HepG2 (cell line): ENCODE measurements around the gene TCF20. TPM values are rescaled to one million over a fixed set of nuclear protein-coding genes. Genes with fewer than 3 reads are reported as not detected.

Source experiments
- ATAC-seq: fragments of 200-7000 bp; cut with Tn5 transposase; 3 replicates; pipeline ENCODE4 v1.9.1; 2020; ENCODE audit warnings: mild to moderate bottlenecking, moderate library complexity
- BruUV-seq: library from RNA; stranded (reverse); fragments of 400-500 nt; replicated peaks from 2 replicates; lab custom pipeline; 2021; lab: Mats Ljungman, UMichigan
- CTCF ChIA-PET: fragments of 300-600 bp; formaldehyde crosslinking; extraction: SDS; loops from one replicate; lab custom pipeline; 2021; ENCODE audit warnings: low total read pairs, inconsistent platforms, low intra/inter-chr PET ratio; lab: Yijun Ruan, JAX
- POLR2A ChIA-PET: fragments of 350-600 bp; sonication (Branson Sonifier 250); formaldehyde crosslinking; loops from one replicate; lab custom pipeline; 2020; ENCODE audit warnings: antibody characterized with exemption, inconsistent platforms; lab: Yijun Ruan, JAX
- DNase-seq: peaks from one replicate; pipeline ENCODE4 v3.0.0-alpha.2; 2015; ENCODE audit warnings: low spot score
- FAIRE-seq: peaks from 3 replicates; lab custom pipeline; 2011; peaks lifted over from hg19 to GRCh38; lab: Jason Lieb, UNC
- H2AFZ ChIP-seq: one replicate; pipeline ENCODE4 v1.6.1; 2011; ENCODE audit warnings: low read length, inconsistent platforms
- H3K27ac ChIP-seq: fragments of 300-600 bp; 3 replicates; pipeline ENCODE4 v1.8.0; 2011; ENCODE audit warnings: mixed run types, mild to moderate bottlenecking, mixed read lengths, low read length, inconsistent platforms; ENCODE audit not compliant: insufficient read depth; ENCODE audit errors: extremely low read length
- H3K27me3 ChIP-seq, 2 experiments: fragments of 200-600 bp in 1 of 2; 2 replicates in 1 of 2; 3 replicates in 1 of 2; pipeline versions ENCODE4 v1.6.0 to v1.8.0; 2011; ENCODE audit warnings: low read length in 2 of 2, mild to moderate bottlenecking in 2 of 2, moderate library complexity in 2 of 2, inconsistent platforms in 1 of 2; ENCODE audit not compliant: insufficient read depth in 2 of 2, control insufficient read depth in 1 of 2
- H3K36me3 ChIP-seq, 2 experiments: fragments of 200-600 bp in 1 of 2; replicated peaks in 1 of 2; 2 replicates in 1 of 2; 3 replicates in 1 of 2; pipeline versions ENCODE4 v1.5.1 to v1.8.0; 2011; ENCODE audit warnings: low read length in 2 of 2, inconsistent platforms in 1 of 2; ENCODE audit not compliant: insufficient read depth in 2 of 2, control insufficient read depth in 1 of 2
- H3K4me1 ChIP-seq: 2 replicates; pipeline ENCODE4 v1.5.1; 2012; ENCODE audit warnings: low read length, inconsistent platforms; ENCODE audit not compliant: insufficient read depth
- H3K4me2 ChIP-seq: 2 replicates; pipeline ENCODE4 v1.6.0; 2011; ENCODE audit warnings: low read depth, low read length, inconsistent platforms
- H3K4me3 ChIP-seq, 3 experiments: fragments of 200-600 bp in 1 of 3; sonication (generic), shearing (Covaris generic) in 1 of 3; replicated peaks in 1 of 3; 2 replicates each; pipeline ENCODE4 v1.5.1; 2011 to 2016; ENCODE audit warnings: low read length in 3 of 3, inconsistent platforms in 2 of 3, low read depth in 2 of 3, mild to moderate bottlenecking in 2 of 3, control low read depth in 1 of 3, mixed read lengths in 1 of 3; ENCODE audit not compliant: insufficient read depth in 1 of 3
- H3K79me2 ChIP-seq: one replicate; pipeline ENCODE4 v1.6.1; 2011; ENCODE audit warnings: low read length, inconsistent platforms; ENCODE audit not compliant: insufficient read depth
- H3K9ac ChIP-seq: 2 replicates; pipeline ENCODE4 v1.6.0; 2011; ENCODE audit warnings: mild to moderate bottlenecking, low read depth, low read length, inconsistent platforms; ENCODE audit not compliant: insufficient read depth
- H3K9me3 ChIP-seq: 2 replicates; pipeline ENCODE4 v1.5.1; 2012; ENCODE audit warnings: mild to moderate bottlenecking, low read length
- H4K20me1 ChIP-seq: 2 replicates; pipeline ENCODE4 v1.6.0; 2011; ENCODE audit warnings: inconsistent platforms, mild to moderate bottlenecking, low read length, moderate library complexity; ENCODE audit not compliant: insufficient read depth
- AHR ChIP-seq: IDR thresholded peaks from 2 replicates; pipeline ENCODE4 v1.6.1; 2018; ENCODE audit warnings: missing genetic modification reagents, missing compliant biosample characterization
- ARHGAP35 ChIP-seq: sonication (generic); formaldehyde crosslinking; IDR thresholded peaks from 2 replicates; pipeline ENCODE4 v1.9.0; 2022; ENCODE audit warnings: mild to moderate bottlenecking, inconsistent platforms, moderate library complexity, missing genetic modification reagents, borderline replicate concordance
- ARNT2 ChIP-seq: sonication (generic); formaldehyde crosslinking; IDR thresholded peaks from 2 replicates; pipeline ENCODE4 v1.8.0; 2022; ENCODE audit warnings: mild to moderate bottlenecking, low read depth, missing genetic modification reagents, moderate library complexity
- RARA ChIP-seq: IDR thresholded peaks from 2 replicates; pipeline ENCODE4 v1.6.1; 2016; ENCODE audit warnings: missing genetic modification reagents, missing compliant biosample characterization
- SMYD3 ChIP-seq: sonication (generic); formaldehyde crosslinking; IDR thresholded peaks from 2 replicates; pipeline ENCODE4 v1.8.1; 2023; ENCODE audit warnings: mild to moderate bottlenecking, missing genetic modification reagents
- SRSF9 ChIP-seq: fragments of 200-400 bp; formaldehyde crosslinking; IDR thresholded peaks from 2 replicates; pipeline ENCODE4 v1.6.1; 2018; ENCODE audit warnings: borderline replicate concordance, mild to moderate bottlenecking, low read depth, low read length; ENCODE audit not compliant: insufficient read depth, poor library complexity, severe bottlenecking
- YY1 ChIP-seq: IDR thresholded peaks from 2 replicates; pipeline ENCODE4 v1.6.1; 2011; ENCODE audit warnings: low read length, low read depth, moderate library complexity, mild to moderate bottlenecking; ENCODE audit not compliant: insufficient read depth, insufficient replicate concordance
- ZNF343 ChIP-seq: sonication (generic); formaldehyde crosslinking; IDR thresholded peaks from 2 replicates; pipeline ENCODE4 v1.4.0; 2020; ENCODE audit warnings: mild to moderate bottlenecking, missing genetic modification reagents
- ZNF552 ChIP-seq: sonication (generic); formaldehyde crosslinking; IDR thresholded peaks from 2 replicates; pipeline ENCODE4 v1.9.0; 2022; ENCODE audit warnings: missing genetic modification reagents, mild to moderate bottlenecking, borderline replicate concordance
- ZNF629 ChIP-seq: sonication (generic); formaldehyde crosslinking; conservative IDR thresholded peaks from 2 replicates; pipeline ENCODE4 v1.5.0; 2020; ENCODE audit warnings: missing genetic modification reagents
- ZSCAN12 ChIP-seq: sonication (generic); formaldehyde crosslinking; IDR thresholded peaks from 2 replicates; pipeline ENCODE4 v1.9.0; 2021; ENCODE audit warnings: mild to moderate bottlenecking, missing genetic modification reagents
- ZSCAN30 ChIP-seq: sonication (generic); formaldehyde crosslinking; IDR thresholded peaks from 2 replicates; pipeline ENCODE4 v1.5.0; 2020; ENCODE audit warnings: mild to moderate bottlenecking, missing genetic modification reagents
- WGBS: methylation state at CpG from one replicate; pipeline ENCODE4 v1.1.6; 2017; ENCODE audit warnings: low lambda C conversion rate; 5-methylcytosine and 5-hydroxymethylcytosine counted together
- in situ Hi-C: cut with HindIII; loops from 2 replicates; pipeline ENCODE4 v1.10.0; 2017; ENCODE audit warnings: low pct_unique_long_range_greater_than_20kb; ENCODE audit not compliant: extremely low pct_ligation_motif_present
- intact Hi-C: fragments of 100-400 bp; cut with micrococcal nuclease; formaldehyde crosslinking; loops from one replicate; pipeline ENCODE4 v1.10.0; 2022; ENCODE audit not compliant: unreplicated experiment
- polyA plus RNA-seq, 8 experiments: library from polyadenylated mRNA; depleted of rRNA in 3 of 8; stranded (reverse) in 7 of 8; unstranded in 1 of 8; fragments of >200 nt; fragmentation: Illumina TruSeq in 4 of 8; extraction: Trizol in 4 of 8; gene quantifications; 2 replicates each; pipeline versions ENCODE4 v1.2.1 to v1.2.3, GENCODE V29; 2011 to 2016; ENCODE audit warnings: low read depth in 4 of 8, missing spikeins in 1 of 8, mixed read lengths in 1 of 8; ENCODE audit not compliant: insufficient read depth in 1 of 8
- total RNA-seq, 5 experiments: library from RNA; depleted of rRNA; stranded (reverse); fragments of >200 nt; fragmentation: Illumina TruSeq; extraction: Trizol; gene quantifications; 2 replicates each; pipeline ENCODE4 v1.2.3, GENCODE V29; 2016; ENCODE audit warnings: low read depth in 1 of 5
- TF ChIP-seq, protein P1 (sequence below): sonication (generic); formaldehyde crosslinking; IDR thresholded peaks from 2 replicates; pipeline ENCODE4 v1.5.0; 2020; ENCODE audit warnings: mild to moderate bottlenecking, missing genetic modification reagents, borderline replicate concordance
- TF ChIP-seq, protein P2 (sequence below): sonication (generic); formaldehyde crosslinking; IDR thresholded peaks from 2 replicates; pipeline ENCODE4 v1.5.0; 2020; ENCODE audit warnings: mild to moderate bottlenecking, missing genetic modification reagents

TCF20 gene
- total and polyA plus RNA-seq, 2 of the 13 experiments (the other 11 are each of a cell fraction or from before 2014, with no cell fraction given): 12.8 to 23.7 TPM

DNA sequence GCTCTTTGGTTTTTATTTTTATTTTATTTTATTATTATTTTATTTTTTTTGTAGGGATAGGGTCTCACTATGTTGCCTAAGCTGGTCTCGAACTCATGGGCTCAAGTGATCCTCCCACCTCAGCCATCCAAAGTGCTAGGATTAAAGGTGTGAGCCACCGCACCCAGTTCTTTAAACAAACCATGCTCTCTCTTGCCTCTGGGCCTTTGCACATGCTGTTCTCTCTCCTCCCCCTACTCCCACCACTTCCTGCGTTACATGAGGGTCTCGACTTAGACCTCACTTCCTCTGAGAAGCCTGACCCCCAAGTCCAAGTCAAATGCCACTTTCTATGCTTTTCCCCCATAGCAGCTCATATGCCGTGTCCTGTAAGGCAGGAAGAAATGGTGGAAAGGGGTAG lies 15.2 kb upstream of the TCF20 start:
- no TSS peak for BruUV-seq

More for the DNA sequence above, 15.2 kb upstream of the TCF20 start:
- in situ Hi-C loops: no loop called here
- no peak overlapping the region for H2AFZ ChIP-seq
- intact Hi-C loops: no loop called here
- H3K27me3 ChIP-seq: peaks cover 5 to 31% of the 10 kb centered on the region in 2 experiments; a peak in 4 of 5 replicates
- CTCF ChIA-PET: no interaction called here
- no peaks in the 10 kb centered on the region for H3K36me3 ChIP-seq
- no peak overlapping the region for H3K4me3 ChIP-seq
- no peaks in the 10 kb centered on the region for H3K79me2 ChIP-seq
- H3K4me1 ChIP-seq: peaks cover 31% of the 10 kb centered on the region
- FAIRE-seq (no peak), DNase-seq (no peak), ATAC-seq (no peak)
- WGBS: 53% methylated on average over 5 of the region's 5 CpGs
- no peak overlapping the region for H3K9ac ChIP-seq
- no peaks in the 10 kb centered on the region for H4K20me1 ChIP-seq
- H3K9me3 ChIP-seq: no peaks in the 10 kb centered on the region
- TF ChIP-seq SMYD3 (no peak), ZSCAN12 (no peak), ARHGAP35 (CRISPR knock-in tag) (no peak), ZNF343 (CRISPR knock-in tag) (no peak), ZSCAN30 (CRISPR knock-in tag) (no peak), YY1 (no peak), AHR (CRISPR knock-in tag) (no peak), RARA (CRISPR knock-in tag) (no peak), ZNF552 (no peak), ARNT2 (CRISPR knock-in tag) (no peak), SRSF9 (no peak), ZNF629 (CRISPR knock-in tag) (no peak)
- TF ChIP-seq, protein P1, sequence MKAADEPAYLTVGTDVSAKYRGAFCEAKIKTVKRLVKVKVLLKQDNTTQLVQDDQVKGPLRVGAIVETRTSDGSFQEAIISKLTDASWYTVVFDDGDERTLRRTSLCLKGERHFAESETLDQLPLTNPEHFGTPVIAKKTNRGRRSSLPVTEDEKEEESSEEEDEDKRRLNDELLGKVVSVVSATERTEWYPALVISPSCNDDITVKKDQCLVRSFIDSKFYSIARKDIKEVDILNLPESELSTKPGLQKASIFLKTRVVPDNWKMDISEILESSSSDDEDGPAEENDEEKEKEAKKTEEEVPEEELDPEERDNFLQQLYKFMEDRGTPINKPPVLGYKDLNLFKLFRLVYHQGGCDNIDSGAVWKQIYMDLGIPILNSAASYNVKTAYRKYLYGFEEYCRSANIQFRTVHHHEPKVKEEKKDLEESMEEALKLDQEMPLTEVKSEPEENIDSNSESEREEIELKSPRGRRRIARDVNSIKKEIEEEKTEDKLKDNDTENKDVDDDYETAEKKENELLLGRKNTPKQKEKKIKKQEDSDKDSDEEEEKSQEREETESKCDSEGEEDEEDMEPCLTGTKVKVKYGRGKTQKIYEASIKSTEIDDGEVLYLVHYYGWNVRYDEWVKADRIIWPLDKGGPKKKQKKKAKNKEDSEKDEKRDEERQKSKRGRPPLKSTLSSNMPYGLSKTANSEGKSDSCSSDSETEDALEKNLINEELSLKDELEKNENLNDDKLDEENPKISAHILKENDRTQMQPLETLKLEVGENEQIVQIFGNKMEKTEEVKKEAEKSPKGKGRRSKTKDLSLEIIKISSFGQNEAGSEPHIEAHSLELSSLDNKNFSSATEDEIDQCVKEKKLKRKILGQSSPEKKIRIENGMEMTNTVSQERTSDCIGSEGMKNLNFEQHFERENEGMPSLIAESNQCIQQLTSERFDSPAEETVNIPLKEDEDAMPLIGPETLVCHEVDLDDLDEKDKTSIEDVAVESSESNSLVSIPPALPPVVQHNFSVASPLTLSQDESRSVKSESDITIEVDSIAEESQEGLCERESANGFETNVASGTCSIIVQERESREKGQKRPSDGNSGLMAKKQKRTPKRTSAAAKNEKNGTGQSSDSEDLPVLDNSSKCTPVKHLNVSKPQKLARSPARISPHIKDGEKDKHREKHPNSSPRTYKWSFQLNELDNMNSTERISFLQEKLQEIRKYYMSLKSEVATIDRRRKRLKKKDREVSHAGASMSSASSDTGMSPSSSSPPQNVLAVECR (CRISPR knock-in tag): no peak
- TF ChIP-seq, protein P2, sequence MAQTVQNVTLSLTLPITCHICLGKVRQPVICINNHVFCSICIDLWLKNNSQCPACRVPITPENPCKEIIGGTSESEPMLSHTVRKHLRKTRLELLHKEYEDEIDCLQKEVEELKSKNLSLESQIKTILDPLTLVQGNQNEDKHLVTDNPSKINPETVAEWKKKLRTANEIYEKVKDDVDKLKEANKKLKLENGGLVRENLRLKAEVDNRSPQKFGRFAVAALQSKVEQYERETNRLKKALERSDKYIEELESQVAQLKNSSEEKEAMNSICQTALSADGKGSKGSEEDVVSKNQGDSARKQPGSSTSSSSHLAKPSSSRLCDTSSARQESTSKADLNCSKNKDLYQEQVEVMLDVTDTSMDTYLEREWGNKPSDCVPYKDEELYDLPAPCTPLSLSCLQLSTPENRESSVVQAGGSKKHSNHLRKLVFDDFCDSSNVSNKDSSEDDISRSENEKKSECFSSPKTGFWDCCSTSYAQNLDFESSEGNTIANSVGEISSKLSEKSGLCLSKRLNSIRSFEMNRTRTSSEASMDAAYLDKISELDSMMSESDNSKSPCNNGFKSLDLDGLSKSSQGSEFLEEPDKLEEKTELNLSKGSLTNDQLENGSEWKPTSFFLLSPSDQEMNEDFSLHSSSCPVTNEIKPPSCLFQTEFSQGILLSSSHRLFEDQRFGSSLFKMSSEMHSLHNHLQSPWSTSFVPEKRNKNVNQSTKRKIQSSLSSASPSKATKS: no peak
- H3K27ac ChIP-seq: no peak overlapping the region
- H3K4me2 ChIP-seq: no peak overlapping the region
- POLR2A ChIA-PET: no interaction called here
